Mesodermal cell (in vitro differentiated cells): ENCODE measurements around the gene HINT1. TPM values are rescaled to one million over a fixed set of nuclear protein-coding genes. Genes with fewer than 3 reads are reported as not detected.
A peak's percentile ranks its signal among the peaks of the same experiment; 100 is the strongest.

Source experiments
- H3K27ac ChIP-seq: 2 replicates; pipeline ENCODE4 v1.7.0; 2013; ENCODE audit warnings: mild to moderate bottlenecking, low read depth, low read length, moderate library complexity; ENCODE audit not compliant: severe bottlenecking
- H3K36me3 ChIP-seq: 2 replicates; pipeline ENCODE4 v1.7.1; 2013; ENCODE audit warnings: mild to moderate bottlenecking, low read length, moderate library complexity; ENCODE audit not compliant: control insufficient read depth, insufficient read depth
- H3K4me1 ChIP-seq: one replicate; pipeline ENCODE4 v1.7.1; 2013; ENCODE audit warnings: mild to moderate bottlenecking, low read length; ENCODE audit not compliant: insufficient read depth, control insufficient read depth, poor library complexity, severe bottlenecking
- H3K4me3 ChIP-seq: 2 replicates; pipeline ENCODE4 v1.7.0; 2013; ENCODE audit warnings: low read length, control low read depth, mild to moderate bottlenecking; ENCODE audit not compliant: insufficient read depth, poor library complexity, severe bottlenecking; ENCODE audit errors: extremely low read depth
- H3K9me3 ChIP-seq: 2 replicates; pipeline ENCODE4 v1.7.1; 2013; ENCODE audit warnings: mild to moderate bottlenecking, low read length, moderate library complexity; ENCODE audit not compliant: control insufficient read depth
- WGBS, 2 experiments: methylation state at CpG; one replicate each; pipeline ENCODE4 v1.1.5; 2013; ENCODE audit warnings: missing lambda C conversion rate in 2 of 2; ENCODE audit not compliant: insufficient coverage in 2 of 2; 5-methylcytosine and 5-hydroxymethylcytosine counted together
- polyA plus RNA-seq, 2 experiments: library from polyadenylated mRNA; stranded (reverse); fragments of 50-300 nt; gene quantifications; one replicate each; pipeline ENCODE4 v1.2.3, GENCODE V29; 2013

HINT1 gene
- 316 TPM for polyA plus RNA-seq (2013, experiment 1 of 2)
- polyA plus RNA-seq (2013, experiment 2 of 2): 311 TPM

- Histone ChIP-seq H3K27ac (peak within 1 kb of the TSS; percentile 83), H3K4me1 (no peaks in the 10 kb centered on the region), H3K4me3 (peak within 1 kb of the TSS; percentile 82), H3K36me3 (peaks cover 32% of the 10 kb centered on the region), H3K9me3 (no peaks in the 10 kb centered on the region)
- 1 to 3% methylated on average over 21 to 23 of the region's 33 CpGs for WGBS, 2 experiments
Observed at GRCh38 chr5:131165119-131165727, at the start of gene HINT1. Gene HINT1 (minus strand): TSS chr5:131165256. CDS start chr5:131165205, 51 bp downstream.

DNA sequence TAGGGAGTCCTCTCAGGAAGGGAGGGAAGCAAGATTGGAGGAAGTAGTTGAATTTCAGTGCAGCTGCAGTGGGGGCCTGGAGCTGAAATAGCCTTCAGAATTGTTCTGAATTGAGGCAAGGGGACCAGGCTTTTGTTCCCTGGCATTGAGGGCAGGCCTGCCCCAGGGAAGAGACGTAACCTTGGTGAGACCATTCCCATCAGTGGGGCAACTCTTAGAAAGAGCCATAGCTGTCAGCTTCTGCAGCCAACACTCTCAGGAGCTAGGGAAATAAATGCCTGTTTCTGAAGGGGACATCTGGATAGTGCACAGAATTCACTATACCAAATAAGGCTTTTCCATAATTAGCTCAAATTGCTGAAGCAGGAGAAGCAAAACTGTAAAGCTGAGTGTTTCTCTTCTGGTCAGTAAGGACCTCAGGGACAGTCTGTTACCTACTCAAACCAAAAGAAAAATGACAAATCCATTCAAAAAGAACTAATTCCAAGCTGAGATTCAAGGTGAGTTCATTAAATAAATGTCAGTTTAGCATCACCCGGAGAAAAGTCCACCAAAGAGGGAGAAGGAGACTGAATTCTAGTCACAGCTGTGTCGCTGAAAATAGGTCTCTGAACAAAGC is 49.7 kb upstream of the HINT1 start:
- Histone ChIP-seq H3K4me1 (no peaks in the 10 kb centered on the region), H3K27ac (no peak overlapping the region), H3K9me3 (no peaks in the 10 kb centered on the region), H3K4me3 (no peak overlapping the region), H3K36me3 (no peaks in the 10 kb centered on the region)
- WGBS, 2 experiments: 91 to 94% methylated on average over 2 to 3 of the region's 3 CpGs

GRCh38 chr5:131212471-131213021 is 47.5 kb upstream of the HINT1 start:
- Histone ChIP-seq H3K36me3 (no peaks in the 10 kb centered on the region), H3K4me3 (no peak overlapping the region), H3K9me3 (no peaks in the 10 kb centered on the region), H3K4me1 (no peaks in the 10 kb centered on the region), H3K27ac (no peak overlapping the region)
- 83% methylated on average over 1 of the region's 5 CpGs; no CpG with 5 or more reads in 1 of the 2 experiments for WGBS, 2 experiments

DNA sequence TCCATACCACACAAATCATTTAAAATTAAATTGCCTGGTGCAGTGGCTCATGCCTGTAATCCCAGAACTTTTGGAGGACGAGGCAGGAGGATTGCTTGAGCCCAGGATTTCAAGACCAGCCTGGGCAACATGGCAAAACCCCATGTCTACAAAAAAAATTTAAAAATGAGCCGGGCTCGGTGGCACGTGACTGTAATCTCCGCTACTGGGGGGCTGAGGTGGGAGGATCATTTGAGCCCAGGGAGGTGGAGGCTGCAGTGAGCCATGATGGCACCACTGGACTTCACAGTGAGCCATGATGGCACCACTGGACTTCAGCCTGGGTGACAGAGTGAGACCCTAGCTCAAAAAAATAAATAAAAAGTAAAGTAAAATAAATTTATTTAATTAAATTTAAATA is 46.6 kb upstream of the HINT1 start:
- H3K27ac ChIP-seq: no peak overlapping the region

DNA sequence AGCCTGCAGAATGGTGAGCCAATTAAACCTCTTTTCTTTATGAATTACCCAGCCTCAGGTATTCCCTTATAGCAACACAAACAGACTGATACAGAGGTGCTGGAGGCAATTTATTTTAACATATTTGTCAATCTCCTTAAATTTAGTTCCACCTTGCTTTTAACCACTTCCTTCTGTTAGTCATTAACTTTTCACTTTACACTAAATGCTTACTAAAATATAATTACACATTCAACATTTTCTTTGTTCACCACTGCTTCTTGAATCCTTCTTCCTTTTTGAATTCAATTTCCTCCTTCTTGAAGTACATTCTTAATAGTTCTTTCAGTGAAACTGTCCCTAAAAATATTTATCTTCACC is 45.1 kb upstream of the HINT1 start:
- H3K9me3 ChIP-seq: no peaks in the 10 kb centered on the region
- no peaks in the 10 kb centered on the region for H3K36me3 ChIP-seq
- no peak overlapping the region for H3K27ac ChIP-seq
- H3K4me1 ChIP-seq: no peaks in the 10 kb centered on the region
- no peak overlapping the region for H3K4me3 ChIP-seq

More for the DNA sequence above, 46.6 kb upstream of the HINT1 start:
- no peaks in the 10 kb centered on the region for H3K36me3 ChIP-seq
- H3K9me3 ChIP-seq: no peaks in the 10 kb centered on the region
- H3K4me3 ChIP-seq: no peak overlapping the region
- WGBS, 2 experiments: 96 to 100% methylated on average over 1 to 4 of the region's 5 CpGs
- no peaks in the 10 kb centered on the region for H3K4me1 ChIP-seq

DNA sequence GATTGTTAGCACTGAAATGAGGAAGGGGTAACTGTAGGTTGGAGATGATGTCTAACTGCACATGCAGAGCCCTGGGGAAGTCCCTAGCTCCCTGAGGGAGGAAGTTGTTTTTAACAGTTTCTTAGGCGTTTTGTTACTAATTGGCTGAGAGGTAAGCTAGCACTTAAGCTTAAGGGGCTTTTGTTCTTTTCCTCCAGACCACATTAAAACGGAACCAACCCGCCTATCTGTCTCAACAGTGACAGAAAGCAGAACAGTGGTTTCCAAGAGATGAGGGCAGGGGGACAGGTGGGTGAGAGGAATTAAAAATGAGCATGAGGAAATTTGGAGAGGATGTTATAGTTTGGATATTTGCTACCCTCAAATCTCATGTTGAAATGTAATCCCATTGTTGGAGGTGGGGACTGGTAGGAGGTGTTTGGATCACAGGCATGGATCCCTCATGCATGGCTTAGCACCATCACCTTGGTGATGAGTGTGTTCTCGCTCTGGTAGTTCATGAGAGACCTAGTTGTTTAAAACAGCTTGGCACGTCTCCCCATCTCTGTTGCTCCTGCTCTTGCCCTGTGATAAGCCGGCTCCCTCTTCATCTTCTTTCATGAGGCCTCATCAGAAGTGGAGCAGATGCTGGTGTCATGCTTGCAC is 44.6 kb upstream of the HINT1 start:
- no peaks in the 10 kb centered on the region for H3K36me3 ChIP-seq
- no peaks in the 10 kb centered on the region for H3K4me1 ChIP-seq
- WGBS, 2 experiments: 96 to 97% methylated on average over 3 to 4 of the region's 6 CpGs
- no peak overlapping the region for H3K27ac ChIP-seq
- no peak overlapping the region for H3K4me3 ChIP-seq
- H3K9me3 ChIP-seq: no peaks in the 10 kb centered on the region

DNA sequence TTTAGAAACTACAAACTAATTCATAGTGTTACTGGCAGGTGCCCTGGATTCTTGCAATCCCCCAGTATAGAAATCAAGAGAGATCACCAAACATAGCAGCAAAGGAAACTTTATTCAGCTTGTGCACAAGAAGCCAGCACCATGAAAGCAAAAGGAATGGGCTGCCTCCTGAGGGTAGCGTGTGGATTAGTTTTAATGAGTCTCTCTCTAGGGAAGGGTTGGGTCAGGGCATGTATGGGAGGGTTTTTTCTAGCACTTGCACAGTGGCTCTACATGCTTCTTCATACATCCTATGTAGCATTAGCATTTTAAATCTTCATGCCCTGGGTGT is 44.1 kb upstream of the HINT1 start:
- no CpG with 5 or more reads among the region's 1 CpG for WGBS, 2 experiments
- Histone ChIP-seq H3K36me3 (no peaks in the 10 kb centered on the region), H3K4me1 (no peaks in the 10 kb centered on the region), H3K27ac (no peak overlapping the region), H3K4me3 (no peak overlapping the region), H3K9me3 (no peaks in the 10 kb centered on the region)

GRCh38 chr5:131206772-131207171 is 41.7 kb upstream of the HINT1 start:
- 88% methylated on average over 1 of the region's 1 CpG for WGBS, 2 experiments
- Histone ChIP-seq H3K36me3 (no peaks in the 10 kb centered on the region), H3K27ac (no peak overlapping the region)

DNA sequence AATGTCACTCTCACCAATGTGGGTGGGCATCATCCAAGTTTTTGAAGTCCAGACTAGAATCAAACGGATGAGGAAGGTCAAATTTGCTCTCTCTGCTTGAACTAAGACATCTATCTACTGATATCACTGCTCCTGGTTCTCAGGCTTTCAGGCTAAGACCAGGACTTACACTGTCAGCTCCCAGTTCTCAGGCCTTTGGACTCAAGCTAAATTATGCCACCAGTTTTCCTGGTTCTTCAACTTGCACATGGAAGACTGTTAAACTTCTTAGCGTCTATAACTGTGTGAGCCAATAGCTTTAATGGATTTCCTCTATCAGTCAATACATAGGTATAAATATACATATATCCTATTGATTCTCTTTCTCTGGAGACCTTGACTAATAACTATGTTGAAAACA is 41.0 kb upstream of the HINT1 start:
- no peak overlapping the region for H3K27ac ChIP-seq
- no peaks in the 10 kb centered on the region for H3K4me1 ChIP-seq
- 83 to 100% methylated on average over 1 of the region's 2 CpGs for WGBS, 2 experiments
- H3K36me3 ChIP-seq: no peaks in the 10 kb centered on the region
- H3K9me3 ChIP-seq: no peaks in the 10 kb centered on the region
- no peak overlapping the region for H3K4me3 ChIP-seq

More at GRCh38 chr5:131206772-131207171, 41.7 kb upstream of the HINT1 start:
- Histone ChIP-seq H3K4me3 (no peak overlapping the region), H3K9me3 (no peaks in the 10 kb centered on the region), H3K4me1 (no peaks in the 10 kb centered on the region)

GRCh38 chr5:131204964-131205363 is 39.9 kb upstream of the HINT1 start:
- WGBS, 2 experiments: no CpG with 5 or more reads among the region's 2 CpGs
- Histone ChIP-seq H3K4me3 (no peak overlapping the region), H3K27ac (no peak overlapping the region), H3K9me3 (no peaks in the 10 kb centered on the region), H3K4me1 (no peaks in the 10 kb centered on the region), H3K36me3 (no peaks in the 10 kb centered on the region)

DNA sequence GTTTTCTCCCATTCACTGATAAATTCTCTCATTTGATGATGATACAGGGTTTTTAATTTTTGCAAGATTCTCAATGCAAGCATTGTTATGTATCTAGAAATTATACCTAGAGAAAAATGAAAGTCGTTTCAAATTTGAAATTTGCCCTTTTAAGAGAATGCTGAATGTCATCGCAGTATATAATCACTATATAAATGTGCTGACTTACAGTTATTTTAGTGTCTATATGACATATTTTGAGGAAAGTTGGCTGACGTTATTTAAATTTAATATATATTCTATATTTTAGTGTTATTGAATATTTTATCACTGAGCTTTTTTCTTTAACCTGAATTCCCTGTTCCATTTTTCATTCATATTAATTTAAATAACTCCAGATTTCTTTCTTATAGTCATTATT is 35.5 kb upstream of the HINT1 start:
- WGBS, 2 experiments: no CpG with 5 or more reads among the region's 3 CpGs
- Histone ChIP-seq H3K4me3 (no peak overlapping the region), H3K4me1 (no peaks in the 10 kb centered on the region), H3K27ac (no peak overlapping the region), H3K9me3 (no peaks in the 10 kb centered on the region), H3K36me3 (no peaks in the 10 kb centered on the region)
